ENCODE measurements around the gene RBFOX2. TPM values are rescaled to one million over a fixed set of nuclear protein-coding genes. Genes with fewer than 3 reads are reported as not detected.

RBFOX2 gene
- total and polyA plus RNA-seq, 2 of the 13 experiments (the other 11 are each of a cell fraction or from before 2014, with no cell fraction given) = 37.3 to 40.4 TPM

GRCh38 chr22:35914665-35915476 lies 113.8 kb downstream of the RBFOX2 start (continued):
- TF ChIP-seq ZBTB33 (CRISPR knock-in tag; IDR thresholded peaks at IDR 0.05) (no peak), ZBTB1 (CRISPR knock-in tag; IDR thresholded peaks at IDR 0.05; ENCODE audit: borderline replicate concordance) (no peak), U2AF2 (IDR thresholded peaks at IDR 0.05; ENCODE audit: low read depth, low read length) (no peak), ZNF616 (CRISPR knock-in tag; IDR thresholded peaks at IDR 0.05; ENCODE audit: low read depth) (no peak), SIX1 (CRISPR knock-in tag; IDR thresholded peaks at IDR 0.05; ENCODE audit: borderline replicate concordance) (peak; percentile 92; the same call in 1 of the 2 replicates), HNRNPH1 (optimal IDR thresholded peaks at IDR 0.05; ENCODE audit: low read depth, low read length) (no peak), ZNF17 (CRISPR knock-in tag; IDR thresholded peaks at IDR 0.05) (no peak), MTF1 (CRISPR knock-in tag; IDR thresholded peaks at IDR 0.05) (no peak), MTA1 (CRISPR knock-in tag; IDR thresholded peaks at IDR 0.05; ENCODE audit: borderline replicate concordance) (no peak), SMARCE1 (IDR thresholded peaks at IDR 0.05; ENCODE audit: borderline replicate concordance) (no peak), ELF4 (CRISPR knock-in tag; IDR thresholded peaks at IDR 0.05; ENCODE audit: borderline replicate concordance) (no peak), AFF4 (CRISPR knock-in tag; IDR thresholded peaks at IDR 0.05) (no peak), CHCHD3 (CRISPR knock-in tag; IDR thresholded peaks at IDR 0.05) (no peak), IRF2 (CRISPR knock-in tag; IDR thresholded peaks at IDR 0.05) (peak; percentile 39; the same call in 1 of the 2 replicates), TFDP1 (CRISPR knock-in tag; IDR thresholded peaks at IDR 0.05; ENCODE audit: borderline replicate concordance) (no peak), U2AF1 (optimal IDR thresholded peaks at IDR 0.05; ENCODE audit: low read depth, low read length) (no peak), ZNF251 (CRISPR knock-in tag; IDR thresholded peaks at IDR 0.05) (no peak), HNF1A (IDR thresholded peaks at IDR 0.05; ENCODE audit: low read depth) (no peak), HNF1A (CRISPR knock-in tag; IDR thresholded peaks at IDR 0.05; ENCODE audit: borderline replicate concordance) (no peak)
